Nephron (organoid): ENCODE results near the gene AGBL2.
A peak's percentile ranks its signal among the peaks of the same experiment; 100 is the strongest.

ENCODE experiments used
- H3K27ac Mint-ChIP-seq, 3 experiments: 2 replicates each; pipeline ENCODE4 v1.8.0; 2020; ENCODE audit warnings: mixed read lengths in 3 of 3, mild to moderate bottlenecking in 2 of 3, moderate library complexity in 1 of 3
- H3K27me3 Mint-ChIP-seq: 2 replicates; pipeline ENCODE4 v1.8.0; 2021; ENCODE audit warnings: low read depth, mild to moderate bottlenecking, moderate library complexity, mixed read lengths
- H3K36me3 Mint-ChIP-seq: 2 replicates; pipeline ENCODE4 v1.8.0; 2020; ENCODE audit warnings: low read depth, mixed read lengths
- H3K4me1 Mint-ChIP-seq: 2 replicates; pipeline ENCODE4 v1.8.0; 2020; ENCODE audit warnings: mixed read lengths
- H3K4me3 Mint-ChIP-seq, 3 experiments: 2 replicates each; pipeline ENCODE4 v1.8.0; 2020; ENCODE audit warnings: mild to moderate bottlenecking in 3 of 3, mixed read lengths in 3 of 3, moderate library complexity in 2 of 3
- H3K9me3 Mint-ChIP-seq: 2 replicates; pipeline ENCODE4 v1.8.0; 2020; ENCODE audit warnings: mixed read lengths
- TF ChIP-seq, protein P1 (sequence below), 3 experiments: fragments of 200-600 bp; sonication (generic); IDR thresholded peaks; one replicate each; pipeline ENCODE4 v1.5.0; 2021; ENCODE audit warnings: antibody characterized with exemption in 3 of 3; ENCODE audit not compliant: unreplicated experiment in 3 of 3

Gene AGBL2

DNA sequence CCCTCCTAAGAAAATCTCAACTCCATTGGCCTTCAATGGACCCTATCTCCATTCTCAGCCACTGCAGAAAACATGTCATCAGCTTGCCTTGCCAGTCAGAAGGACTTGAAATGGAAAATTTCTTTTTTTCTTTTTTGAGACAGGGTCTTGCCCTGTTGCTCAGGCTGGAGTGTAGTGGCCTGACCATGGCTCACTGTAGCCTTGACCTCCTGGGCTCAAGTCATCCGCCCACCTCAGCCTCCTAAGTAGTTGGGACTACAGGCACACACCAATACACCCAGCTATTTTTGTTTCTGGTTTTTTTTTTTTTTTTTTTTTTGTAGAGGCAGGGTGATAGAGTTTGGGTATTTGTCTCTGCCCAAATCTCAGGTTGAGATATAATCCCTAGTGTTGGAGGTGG lies 29.0 kb downstream of the AGBL2 start:
- Mint-ChIP-seq H3K4me1 (no peaks in the 10 kb centered on the region), H3K27ac (no peak overlapping the region), H3K27me3 (no peaks in the 10 kb centered on the region), H3K36me3 (no peaks in the 10 kb centered on the region), H3K4me3 (no peak overlapping the region), H3K9me3 (no peaks in the 10 kb centered on the region)
- TF ChIP-seq, protein P1, sequence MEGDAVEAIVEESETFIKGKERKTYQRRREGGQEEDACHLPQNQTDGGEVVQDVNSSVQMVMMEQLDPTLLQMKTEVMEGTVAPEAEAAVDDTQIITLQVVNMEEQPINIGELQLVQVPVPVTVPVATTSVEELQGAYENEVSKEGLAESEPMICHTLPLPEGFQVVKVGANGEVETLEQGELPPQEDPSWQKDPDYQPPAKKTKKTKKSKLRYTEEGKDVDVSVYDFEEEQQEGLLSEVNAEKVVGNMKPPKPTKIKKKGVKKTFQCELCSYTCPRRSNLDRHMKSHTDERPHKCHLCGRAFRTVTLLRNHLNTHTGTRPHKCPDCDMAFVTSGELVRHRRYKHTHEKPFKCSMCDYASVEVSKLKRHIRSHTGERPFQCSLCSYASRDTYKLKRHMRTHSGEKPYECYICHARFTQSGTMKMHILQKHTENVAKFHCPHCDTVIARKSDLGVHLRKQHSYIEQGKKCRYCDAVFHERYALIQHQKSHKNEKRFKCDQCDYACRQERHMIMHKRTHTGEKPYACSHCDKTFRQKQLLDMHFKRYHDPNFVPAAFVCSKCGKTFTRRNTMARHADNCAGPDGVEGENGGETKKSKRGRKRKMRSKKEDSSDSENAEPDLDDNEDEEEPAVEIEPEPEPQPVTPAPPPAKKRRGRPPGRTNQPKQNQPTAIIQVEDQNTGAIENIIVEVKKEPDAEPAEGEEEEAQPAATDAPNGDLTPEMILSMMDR (IDR thresholded peaks at IDR 0.05; ENCODE audit: unreplicated experiment in 3 of 3), result no peak

DNA sequence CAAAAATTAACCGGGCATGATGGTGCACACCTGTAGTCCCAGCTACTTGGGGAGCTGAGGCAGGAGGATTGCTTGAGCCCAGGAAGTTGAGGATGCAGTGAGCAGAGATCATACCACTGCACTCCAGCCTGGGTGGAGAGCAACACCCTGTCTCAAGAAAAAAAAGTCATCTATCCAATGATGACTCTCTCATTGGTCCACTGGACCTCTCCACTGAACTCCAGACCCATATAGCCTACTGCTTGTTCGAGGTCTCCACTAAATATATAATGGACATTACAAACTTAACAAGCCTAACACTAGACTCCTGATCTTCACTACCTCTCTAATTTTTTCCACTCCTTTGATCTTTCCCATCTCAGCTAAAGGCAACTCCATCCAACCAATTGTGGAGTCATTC lies 39.3 kb downstream of the AGBL2 start:
- H3K4me3 Mint-ChIP-seq, result no peak overlapping the region
- H3K4me1 Mint-ChIP-seq, result no peaks in the 10 kb centered on the region
- H3K36me3 Mint-ChIP-seq, result no peaks in the 10 kb centered on the region
- TF ChIP-seq, protein P1 (IDR thresholded peaks at IDR 0.05; ENCODE audit: unreplicated experiment in 3 of 3), result no peak
- H3K27ac Mint-ChIP-seq, result no peak overlapping the region
- H3K9me3 Mint-ChIP-seq, result no peaks in the 10 kb centered on the region
- H3K27me3 Mint-ChIP-seq, result no peaks in the 10 kb centered on the region

DNA sequence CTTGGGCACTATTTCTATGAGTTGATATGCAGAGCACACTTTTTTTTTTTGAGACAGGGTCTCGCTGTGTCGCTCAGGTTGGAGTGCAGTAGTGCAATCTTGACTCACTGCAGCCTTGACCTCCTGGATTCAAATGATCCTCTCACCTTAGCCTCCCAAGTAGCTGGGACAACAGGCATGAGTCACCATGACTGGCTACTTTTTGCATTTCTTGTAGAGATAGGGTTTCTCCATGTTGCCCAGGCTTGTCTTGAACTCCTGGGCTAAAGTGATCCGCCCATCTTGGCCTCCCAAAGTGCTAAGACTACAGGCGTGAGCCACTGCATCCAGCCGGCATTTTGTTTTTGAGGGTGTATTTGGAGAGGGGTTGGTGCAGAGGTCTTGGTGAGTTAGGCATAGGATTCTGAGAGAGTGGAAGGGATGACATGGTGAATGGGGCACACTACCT lies 42.9 kb downstream of the AGBL2 start:
- H3K27me3 Mint-ChIP-seq, result no peaks in the 10 kb centered on the region

DNA sequence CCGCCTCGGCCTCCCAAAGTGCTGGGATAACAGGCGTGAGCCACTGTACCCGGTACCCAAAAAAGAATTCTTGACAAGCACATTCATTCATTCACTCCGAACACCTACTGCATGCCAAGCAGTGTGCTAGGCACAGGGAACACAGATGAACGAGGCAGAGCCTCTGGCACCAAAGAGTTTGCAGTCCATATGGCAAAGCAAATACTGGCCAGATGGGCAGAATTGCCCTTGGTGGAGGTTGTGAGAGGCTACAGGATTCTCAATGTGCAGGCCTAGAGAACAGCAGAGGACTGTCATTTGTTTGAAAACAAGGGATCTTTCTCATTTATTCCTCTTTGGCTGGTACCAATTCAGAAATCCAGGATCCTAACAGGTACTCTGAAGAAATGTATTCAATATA lies 45.3 kb downstream of the AGBL2 start:
- TF ChIP-seq, protein P1 (IDR thresholded peaks at IDR 0.05; ENCODE audit: unreplicated experiment in 3 of 3), result no peak
- Mint-ChIP-seq H3K9me3 (no peaks in the 10 kb centered on the region), H3K27me3 (no peaks in the 10 kb centered on the region), H3K27ac (no peak overlapping the region), H3K36me3 (no peaks in the 10 kb centered on the region), H3K4me3 (no peak overlapping the region), H3K4me1 (peaks cover 13% of the 10 kb centered on the region)

More for the DNA sequence above, 42.9 kb downstream of the AGBL2 start:
- H3K27ac Mint-ChIP-seq, result peak overlapping the region in 1 of 3 experiments; percentile 17
- peaks cover 4% of the 10 kb centered on the region for H3K4me1 Mint-ChIP-seq
- TF ChIP-seq, protein P1 (IDR thresholded peaks at IDR 0.05; ENCODE audit: unreplicated experiment in 3 of 3), result no peak
- no peak overlapping the region for H3K4me3 Mint-ChIP-seq
- H3K9me3 Mint-ChIP-seq, result no peaks in the 10 kb centered on the region
- no peaks in the 10 kb centered on the region for H3K36me3 Mint-ChIP-seq

DNA sequence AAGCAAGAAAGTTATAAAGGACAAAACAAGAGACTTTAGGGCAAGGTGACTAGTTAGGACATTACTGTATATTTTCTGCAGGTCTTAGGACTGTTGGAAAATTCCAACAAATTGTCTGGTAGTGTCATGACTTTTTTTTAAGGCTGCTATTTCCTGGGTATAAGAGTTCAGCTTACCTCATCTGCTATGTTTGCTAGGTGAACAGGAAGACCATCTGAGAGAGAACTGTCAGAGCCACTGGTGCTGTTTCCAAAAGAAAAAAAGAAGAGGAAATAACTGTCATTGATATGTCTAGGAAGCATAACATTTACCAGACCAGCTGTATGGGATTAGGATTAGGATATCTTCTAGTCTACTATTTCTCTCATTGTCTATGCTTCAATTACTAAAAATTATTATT lies 46.5 kb downstream of the AGBL2 start:
- no peaks in the 10 kb centered on the region for H3K36me3 Mint-ChIP-seq
- TF ChIP-seq, protein P1 (IDR thresholded peaks at IDR 0.05; ENCODE audit: unreplicated experiment in 3 of 3), result no peak
- no peak overlapping the region for H3K4me3 Mint-ChIP-seq
- no peaks in the 10 kb centered on the region for H3K27me3 Mint-ChIP-seq
- H3K9me3 Mint-ChIP-seq, result no peaks in the 10 kb centered on the region
- peaks cover 13% of the 10 kb centered on the region for H3K4me1 Mint-ChIP-seq
- peak overlapping the region in 1 of 3 experiments; percentile 55 for H3K27ac Mint-ChIP-seq

DNA sequence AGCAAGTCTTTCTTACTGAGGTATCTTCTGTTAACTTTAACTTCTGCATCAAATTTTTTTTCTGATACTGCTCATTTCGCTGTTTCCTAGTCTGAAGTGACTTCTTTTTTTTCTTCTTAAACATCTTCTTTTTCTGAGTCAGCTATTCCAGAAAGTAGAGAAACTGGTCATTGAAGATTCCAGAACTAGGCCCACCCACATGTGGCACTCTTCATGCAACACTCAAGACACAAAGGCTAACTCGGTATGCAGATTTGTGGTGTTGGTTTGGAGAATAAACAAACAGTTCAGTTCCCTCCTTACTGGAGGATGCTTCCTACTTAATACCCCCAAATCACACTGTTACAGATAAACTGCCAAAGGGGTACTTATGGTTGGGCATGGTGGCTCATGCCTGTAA lies 47.6 kb downstream of the AGBL2 start:
- Mint-ChIP-seq H3K4me3 (no peak overlapping the region), H3K36me3 (no peaks in the 10 kb centered on the region), H3K9me3 (no peaks in the 10 kb centered on the region), H3K4me1 (peaks cover 13% of the 10 kb centered on the region), H3K27me3 (no peaks in the 10 kb centered on the region), H3K27ac (peak overlapping the region; percentile 81 to 87 (median 83))
- TF ChIP-seq, protein P1 (IDR thresholded peaks at IDR 0.05; ENCODE audit: unreplicated experiment in 3 of 3), result no peak
